H9 (cell line): ENCODE data around the gene ACVR1B. TPM values are rescaled to one million over a fixed set of nuclear protein-coding genes. Genes with fewer than 3 reads are reported as not detected.
"Not testable (repeated sequence)": the region's sequence is repeated elsewhere in the genome, so short reads cannot be mapped to it uniquely, and the experiment has no call there.

Source experiments
- DNase-seq: peaks from one replicate; pipeline ENCODE4 v3.0.0-alpha.2; 2017
- H2AFZ ChIP-seq: one replicate; pipeline ENCODE4 v1.6.1; 2013; ENCODE audit warnings: mild to moderate bottlenecking, low read length, control low read depth, moderate library complexity
- H2AK5ac ChIP-seq: 2 replicates; pipeline ENCODE4 v1.6.1; 2013; ENCODE audit warnings: low read length, control low read depth, mixed read lengths; ENCODE audit not compliant: insufficient read length
- H2BK120ac ChIP-seq: one replicate; pipeline ENCODE4 v1.6.1; 2013; ENCODE audit warnings: low read depth, mild to moderate bottlenecking, low read length, control low read depth, inconsistent platforms; ENCODE audit not compliant: poor library complexity, severe bottlenecking
- H2BK12ac ChIP-seq: 2 replicates; pipeline ENCODE4 v1.6.1; 2013; ENCODE audit warnings: low read length, control low read depth, mixed read lengths, low read depth; ENCODE audit not compliant: insufficient read length
- H2BK15ac ChIP-seq: 2 replicates; pipeline ENCODE4 v1.6.1; 2013; ENCODE audit warnings: low read depth, low read length, control low read depth
- H2BK20ac ChIP-seq: one replicate; pipeline ENCODE4 v1.6.1; 2013; ENCODE audit warnings: low read depth, mild to moderate bottlenecking, low read length, control low read depth, inconsistent platforms; ENCODE audit not compliant: poor library complexity, severe bottlenecking
- H2BK5ac ChIP-seq: 2 replicates; pipeline ENCODE4 v1.6.1; 2013; ENCODE audit warnings: low read length, control low read depth, mixed read lengths; ENCODE audit not compliant: insufficient read length
- H3K14ac ChIP-seq: 2 replicates; pipeline ENCODE4 v1.6.1; 2013; ENCODE audit warnings: low read length, control low read depth; ENCODE audit not compliant: insufficient read depth
- H3K18ac ChIP-seq: 2 replicates; pipeline ENCODE4 v1.6.1; 2013; ENCODE audit warnings: low read depth, mild to moderate bottlenecking, mixed read lengths, low read length, control low read depth; ENCODE audit not compliant: insufficient read length
- H3K23ac ChIP-seq: 2 replicates; pipeline ENCODE4 v1.6.1; 2013; ENCODE audit warnings: low read length, control low read depth, mixed read lengths, low read depth; ENCODE audit not compliant: insufficient read length
- H3K23me2 ChIP-seq: 2 replicates; pipeline ENCODE4 v1.6.1; 2013; ENCODE audit warnings: low read depth, mild to moderate bottlenecking, mixed read lengths, low read length, control low read depth; ENCODE audit not compliant: insufficient read length, poor library complexity, severe bottlenecking
- H3K27ac ChIP-seq: 2 replicates; pipeline ENCODE4 v1.5.1; 2013; ENCODE audit warnings: low read length, control low read depth, mixed read lengths, low read depth; ENCODE audit not compliant: insufficient read length
- H3K27me3 ChIP-seq: 2 replicates; pipeline ENCODE4 v1.6.1; 2013; ENCODE audit warnings: low read length, control low read depth, inconsistent platforms; ENCODE audit not compliant: insufficient read depth
- H3K4ac ChIP-seq: 2 replicates; pipeline ENCODE4 v1.6.1; 2013; ENCODE audit warnings: low read depth, mild to moderate bottlenecking, control low read depth, inconsistent platforms, low read length, moderate library complexity
- H3K4me1 ChIP-seq: 2 replicates; pipeline ENCODE4 v1.6.1; 2013; ENCODE audit warnings: low read length, control low read depth, inconsistent platforms; ENCODE audit not compliant: insufficient read depth
- H3K4me2 ChIP-seq: 2 replicates; pipeline ENCODE4 v1.6.1; 2013; ENCODE audit warnings: low read length, control low read depth, mixed read lengths; ENCODE audit not compliant: insufficient read length, insufficient read depth
- H3K56ac ChIP-seq: 2 replicates; pipeline ENCODE4 v1.6.1; 2013; ENCODE audit warnings: low read depth, mild to moderate bottlenecking, mixed read lengths, low read length, control low read depth; ENCODE audit not compliant: insufficient read length
- H3K79me1 ChIP-seq: 2 replicates; pipeline ENCODE4 v1.6.1; 2013; ENCODE audit warnings: low read depth, mild to moderate bottlenecking, moderate library complexity, low read length, control low read depth, inconsistent platforms; ENCODE audit not compliant: insufficient read depth, poor library complexity, severe bottlenecking
- H3K79me2 ChIP-seq: 2 replicates; pipeline ENCODE4 v1.6.1; 2013; ENCODE audit warnings: low read length, control low read depth, inconsistent platforms; ENCODE audit not compliant: insufficient read depth
- H3K9ac ChIP-seq: 2 replicates; pipeline ENCODE4 v1.6.1; 2013; ENCODE audit warnings: low read length, control low read depth, mixed read lengths; ENCODE audit not compliant: insufficient read length; ENCODE audit errors: extremely low read depth
- H3K9me3 ChIP-seq: one replicate; pipeline ENCODE4 v1.6.1; 2013; ENCODE audit warnings: low read depth, low read length, inconsistent platforms; ENCODE audit not compliant: control insufficient read depth
- H3T11ph ChIP-seq: one replicate; pipeline ENCODE4 v1.6.1; 2013; ENCODE audit warnings: mild to moderate bottlenecking, low read length, control low read depth, inconsistent platforms
- H4K20me1 ChIP-seq: one replicate; pipeline ENCODE4 v1.6.1; 2013; ENCODE audit not compliant: control insufficient read depth, insufficient read length, insufficient read depth
- H4K5ac ChIP-seq: 2 replicates; pipeline ENCODE4 v1.6.1; 2013; ENCODE audit warnings: low read depth, mild to moderate bottlenecking, mixed read lengths, low read length, control low read depth; ENCODE audit not compliant: insufficient read length
- H4K8ac ChIP-seq: replicated peaks from 2 replicates; pipeline ENCODE4 v1.6.1; 2013; ENCODE audit warnings: low read length, control low read depth, mixed read lengths, low read depth; ENCODE audit not compliant: insufficient read length
- H4K91ac ChIP-seq: 2 replicates; pipeline ENCODE4 v1.6.1; 2013; ENCODE audit warnings: low read depth, mild to moderate bottlenecking, moderate library complexity, mixed read lengths, low read length, control low read depth; ENCODE audit not compliant: insufficient read length
- H3K27ac Mint-ChIP-seq, 3 experiments: 2 replicates in 2 of 3; 3 replicates in 1 of 3; pipeline ENCODE4 v1.8.0; 2020 to 2021; ENCODE audit warnings: mixed read lengths in 3 of 3, mild to moderate bottlenecking in 1 of 3, moderate library complexity in 1 of 3
- H3K27me3 Mint-ChIP-seq: 2 replicates; pipeline ENCODE4 v1.8.0; 2021; ENCODE audit warnings: low read depth, mild to moderate bottlenecking, moderate library complexity, mixed read lengths
- H3K36me3 Mint-ChIP-seq, 3 experiments: 2 replicates in 2 of 3; 3 replicates in 1 of 3; pipeline ENCODE4 v1.8.0; 2020 to 2021; ENCODE audit warnings: low read depth in 3 of 3, mixed read lengths in 3 of 3; ENCODE audit not compliant: insufficient read depth in 1 of 3
- H3K4me1 Mint-ChIP-seq, 2 experiments: 2 replicates each; pipeline ENCODE4 v1.8.0; 2020; ENCODE audit warnings: mixed read lengths in 2 of 2
- H3K4me3 Mint-ChIP-seq, 2 experiments: 2 replicates in 1 of 2; 3 replicates in 1 of 2; pipeline ENCODE4 v1.8.0; 2020 to 2021; ENCODE audit warnings: mild to moderate bottlenecking in 2 of 2, mixed read lengths in 2 of 2, moderate library complexity in 1 of 2
- H3K9me3 Mint-ChIP-seq, 2 experiments: 2 replicates in 1 of 2; 3 replicates in 1 of 2; pipeline ENCODE4 v1.8.0; 2020; ENCODE audit warnings: mild to moderate bottlenecking in 2 of 2, mixed read lengths in 2 of 2, moderate library complexity in 1 of 2
- WGBS: extraction: QIAGEN DNeasy Blood & Tissue Kit; methylation state at CpG from one replicate; pipeline ENCODE4 v1.1.7; 2013; ENCODE audit warnings: missing lambda C conversion rate, low lambda C conversion rate, mixed read lengths; ENCODE audit not compliant: insufficient read length; ENCODE audit errors: extremely low coverage; 5-methylcytosine and 5-hydroxymethylcytosine counted together
- total RNA-seq: library from RNA; stranded (reverse); gene quantifications from 2 replicates; pipeline ENCODE4 v1.2.1, GENCODE V29; 2021
- TF ChIP-seq, protein P1 (sequence below): fragments of 200-600 bp; sonication (generic); conservative IDR thresholded peaks from 3 replicates; pipeline ENCODE4 v1.8.0; 2021; ENCODE audit warnings: antibody characterized with exemption, mild to moderate bottlenecking

ACVR1B gene
- total RNA-seq, 1 experiment from 2014 or later = 16.3 TPM

DNA sequence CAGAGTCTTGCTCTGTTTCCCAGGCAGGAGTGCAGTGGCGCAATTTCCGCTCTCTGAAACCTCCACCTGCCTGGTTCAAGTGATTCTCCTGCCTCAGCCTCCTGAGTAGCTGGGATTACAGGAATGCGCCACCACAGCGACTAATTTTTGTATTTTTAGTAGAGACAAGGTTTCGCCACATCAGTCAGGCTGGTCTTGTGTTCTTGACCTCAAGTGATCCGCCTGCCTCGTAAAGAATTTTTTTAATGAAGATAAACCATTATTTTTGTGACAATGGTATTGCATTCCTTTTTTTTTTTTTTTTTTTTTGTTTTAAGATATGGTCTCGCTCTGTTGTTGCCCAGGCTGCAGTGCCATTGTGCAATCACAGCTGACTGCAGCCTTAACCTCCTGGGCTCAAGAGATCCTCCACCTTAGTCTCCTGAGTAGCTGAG lies 25.8 kb downstream of the ACVR1B start:
- no peak overlapping the region for H3K18ac ChIP-seq
- Mint-ChIP-seq H3K27ac (no peak overlapping the region), H3K4me1 (peaks cover 23 to 31% of the 10 kb centered on the region in 2 experiments), H3K9me3 (no peaks in the 10 kb centered on the region), H3K27me3 (no peaks in the 10 kb centered on the region), H3K4me3 (no peak overlapping the region), H3K36me3 (peaks cover 32 to 64% (median 47%) of the 10 kb centered on the region in 3 experiments; a peak in 6 of 7 replicates)
- H2AK5ac ChIP-seq = no peak overlapping the region
- H3K27me3 ChIP-seq = no peaks in the 10 kb centered on the region
- TF ChIP-seq, protein P1, sequence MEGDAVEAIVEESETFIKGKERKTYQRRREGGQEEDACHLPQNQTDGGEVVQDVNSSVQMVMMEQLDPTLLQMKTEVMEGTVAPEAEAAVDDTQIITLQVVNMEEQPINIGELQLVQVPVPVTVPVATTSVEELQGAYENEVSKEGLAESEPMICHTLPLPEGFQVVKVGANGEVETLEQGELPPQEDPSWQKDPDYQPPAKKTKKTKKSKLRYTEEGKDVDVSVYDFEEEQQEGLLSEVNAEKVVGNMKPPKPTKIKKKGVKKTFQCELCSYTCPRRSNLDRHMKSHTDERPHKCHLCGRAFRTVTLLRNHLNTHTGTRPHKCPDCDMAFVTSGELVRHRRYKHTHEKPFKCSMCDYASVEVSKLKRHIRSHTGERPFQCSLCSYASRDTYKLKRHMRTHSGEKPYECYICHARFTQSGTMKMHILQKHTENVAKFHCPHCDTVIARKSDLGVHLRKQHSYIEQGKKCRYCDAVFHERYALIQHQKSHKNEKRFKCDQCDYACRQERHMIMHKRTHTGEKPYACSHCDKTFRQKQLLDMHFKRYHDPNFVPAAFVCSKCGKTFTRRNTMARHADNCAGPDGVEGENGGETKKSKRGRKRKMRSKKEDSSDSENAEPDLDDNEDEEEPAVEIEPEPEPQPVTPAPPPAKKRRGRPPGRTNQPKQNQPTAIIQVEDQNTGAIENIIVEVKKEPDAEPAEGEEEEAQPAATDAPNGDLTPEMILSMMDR = no peak
- no CpG with 5 or more reads among the region's 8 CpGs for WGBS
- H3K14ac ChIP-seq = no peak overlapping the region
- no peaks in the 10 kb centered on the region for H3K23me2 ChIP-seq
- no peak overlapping the region for H4K91ac ChIP-seq
- no peak overlapping the region for H4K8ac ChIP-seq
- no peak overlapping the region for H2BK15ac ChIP-seq
- peaks cover 7% of the 10 kb centered on the region; the same call in 1 of the 2 replicates for H3K4me1 ChIP-seq
- no peaks in the 10 kb centered on the region for H3K9me3 ChIP-seq
- no peak overlapping the region for H2BK12ac ChIP-seq
- no peak for DNase-seq
- H3K79me2 ChIP-seq = no peaks in the 10 kb centered on the region
- no peak overlapping the region for H2BK5ac ChIP-seq
- H3K4ac ChIP-seq = no peak overlapping the region
- H2BK120ac ChIP-seq = no peak overlapping the region
- no peak overlapping the region for H3K4me2 ChIP-seq
- no peak overlapping the region for H4K5ac ChIP-seq
- no peak overlapping the region for H3K23ac ChIP-seq
- no peak overlapping the region for H2BK20ac ChIP-seq
- H3K9ac ChIP-seq = no peak overlapping the region
- no peak overlapping the region for H3K56ac ChIP-seq
- no peaks in the 10 kb centered on the region for H3K79me1 ChIP-seq
- H3T11ph ChIP-seq = no peak overlapping the region
- H2AFZ ChIP-seq = no peak overlapping the region
- H4K20me1 ChIP-seq = no peaks in the 10 kb centered on the region
- H3K27ac ChIP-seq = no peak overlapping the region

DNA sequence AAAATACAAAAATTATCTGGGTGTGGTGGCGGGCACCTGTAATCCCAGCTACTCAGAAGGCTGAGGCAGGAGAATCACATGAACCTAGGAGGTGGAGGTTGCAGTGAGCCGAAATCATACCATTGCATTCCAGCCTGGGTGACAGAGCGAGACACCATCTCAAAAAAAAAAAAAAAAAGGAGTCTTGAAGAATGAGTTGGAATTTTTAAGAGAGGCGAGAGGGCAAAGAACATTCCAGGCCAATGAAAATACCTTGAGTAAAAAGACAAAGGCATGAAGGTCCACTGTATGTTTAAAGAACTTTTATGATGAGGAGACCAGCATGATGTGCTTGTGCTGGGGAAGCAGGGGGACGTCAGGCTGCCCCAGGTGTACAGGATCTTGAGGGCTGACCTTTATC lies 27.8 kb downstream of the ACVR1B start:
- peaks cover 11 to 15% of the 10 kb centered on the region in 2 experiments for H3K4me1 Mint-ChIP-seq
- not testable (repeated sequence) for H3K23me2 ChIP-seq, H2AFZ ChIP-seq, H3K4ac ChIP-seq, H3K56ac ChIP-seq, H4K20me1 ChIP-seq, H4K5ac ChIP-seq, H3K4me1 ChIP-seq, H3K27ac ChIP-seq, H3K27me3 ChIP-seq, H3K23ac ChIP-seq, H3K9me3 ChIP-seq, H2BK120ac ChIP-seq, H2BK20ac ChIP-seq, H3K14ac ChIP-seq, H3K18ac ChIP-seq, H3K27me3 Mint-ChIP-seq, H3K9ac ChIP-seq, DNase-seq, H3K4me3 Mint-ChIP-seq, H2BK12ac ChIP-seq, H4K8ac ChIP-seq, H3T11ph ChIP-seq, H3K9me3 Mint-ChIP-seq, H3K79me1 ChIP-seq, H3K4me2 ChIP-seq, H2BK15ac ChIP-seq, H4K91ac ChIP-seq, H3K79me2 ChIP-seq, H2BK5ac ChIP-seq, H2AK5ac ChIP-seq
- no CpG with 5 or more reads among the region's 5 CpGs for WGBS
- peaks cover 34 to 78% (median 55%) of the 10 kb centered on the region in 3 experiments; a peak in 6 of 7 replicates for H3K36me3 Mint-ChIP-seq
- H3K27ac Mint-ChIP-seq = peak overlapping the region in 2 of 3 experiments; percentile 17 to 63; a peak in 3 of 7 replicates
